Measurements from ENCODE around the gene GLI1.

- TF ChIP-seq CTCF (IDR thresholded peaks at IDR 0.05) (no peak), EP300 (IDR thresholded peaks at IDR 0.05; ENCODE audit: borderline replicate concordance in 1 of 2, low read depth in 1 of 2, low read length in 1 of 2) (no peak), CHD2 (IDR thresholded peaks at IDR 0.05; ENCODE audit: low read length, partially characterized antibody) (no peak)
Observed at GRCh38 chr12:57518176-57518919, 58.8 kb downstream of the GLI1 start.

Measured in SK-N-SH (cell line).